Activated T-cell treated with anti-CD3 and anti-CD28 coated beads, Interleukin-2, amount 50 U/mL, for 72 hours (primary cell): ENCODE results near the gene COL6A3. TPM values are rescaled to one million over a fixed set of nuclear protein-coding genes. Genes with fewer than 3 reads are reported as not detected.

ENCODE experiments used
- ATAC-seq, 2 donors: fragments of 150-1000 bp; cut with Tn5 transposase; replicated peaks in 1 of 2; 2 replicates each; pipeline ENCODE4 v1.10.0; 2021; ENCODE audit warnings: moderate library complexity in 2 of 2, mild to moderate bottlenecking in 1 of 2
- DNase-seq, 2 donors: peaks; one replicate each; pipeline ENCODE4 v3.0.0; 2021 to 2022; ENCODE audit warnings: mixed read lengths in 1 of 2
- H3K27ac Mint-ChIP-seq: one replicate; pipeline ENCODE4 v1.8.0; 2022; ENCODE audit warnings: mild to moderate bottlenecking, moderate library complexity, mixed read lengths
- H3K27me3 Mint-ChIP-seq: one replicate; pipeline ENCODE4 v1.8.0; 2022; ENCODE audit warnings: low read depth, mixed read lengths
- H3K36me3 Mint-ChIP-seq, 2 donors: one replicate each; pipeline ENCODE4 v1.8.0; 2022; ENCODE audit warnings: mixed read lengths in 2 of 2, mild to moderate bottlenecking in 1 of 2; ENCODE audit not compliant: insufficient read depth in 2 of 2
- H3K4me1 Mint-ChIP-seq: one replicate; pipeline ENCODE4 v1.8.0; 2022; ENCODE audit warnings: low read depth, mixed read lengths
- H3K4me3 Mint-ChIP-seq, 2 donors: one replicate each; pipeline ENCODE4 v1.8.0; 2022; ENCODE audit warnings: mild to moderate bottlenecking in 2 of 2, mixed read lengths in 2 of 2, moderate library complexity in 2 of 2
- H3K9me3 Mint-ChIP-seq, 2 donors: one replicate each; pipeline ENCODE4 v1.8.0; 2022; ENCODE audit warnings: mixed read lengths in 2 of 2
- total RNA-seq, 2 donors: library from RNA; stranded (reverse); gene quantifications; one replicate each; pipeline ENCODE4 v1.2.3, GENCODE V29; 2022

COL6A3 gene
- total RNA-seq, 2 donors from 2014 or later: 12.0 to 17.3 TPM

DNA sequence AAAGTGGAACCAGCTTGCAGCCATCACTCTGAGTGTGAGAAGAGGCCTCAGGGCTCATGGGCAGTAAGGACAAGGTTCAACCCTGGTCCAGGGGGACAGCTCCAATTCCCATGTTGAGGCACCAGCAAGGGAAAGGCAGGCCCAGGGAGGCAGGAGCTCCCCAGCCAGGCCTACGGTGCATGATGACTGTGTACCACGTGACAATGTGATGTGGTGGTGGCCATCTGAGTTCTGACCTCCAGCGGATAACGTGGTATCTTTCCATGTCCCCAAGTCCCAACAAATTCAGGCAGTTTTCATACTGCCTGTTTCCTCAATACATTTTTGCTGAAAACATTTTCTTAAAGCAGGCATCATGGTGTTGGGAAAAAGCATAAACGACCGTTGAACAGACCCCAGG, 36.1 kb upstream of the COL6A3 start:
- H3K27me3 Mint-ChIP-seq: no peaks in the 10 kb centered on the region
- H3K36me3 Mint-ChIP-seq: peaks cover 0 to 5% of the 10 kb centered on the region in 2 donors
- ATAC-seq: no peak
- H3K27ac Mint-ChIP-seq: no peak overlapping the region
- H3K4me3 Mint-ChIP-seq: no peak overlapping the region
- peaks cover 0 to 4% of the 10 kb centered on the region in 2 donors for H3K9me3 Mint-ChIP-seq
- no peak for DNase-seq
- peaks cover 19% of the 10 kb centered on the region for H3K4me1 Mint-ChIP-seq

- Mint-ChIP-seq H3K27ac (no peak overlapping the region), H3K27me3 (no peaks in the 10 kb centered on the region), H3K36me3 (peaks cover 0 to 3% of the 10 kb centered on the region in 2 donors), H3K4me1 (peaks cover 27% of the 10 kb centered on the region), H3K9me3 (peaks cover 0 to 2% of the 10 kb centered on the region in 2 donors), H3K4me3 (no peak overlapping the region)
- ATAC-seq (no peak), DNase-seq (no peak)
Observed at GRCh38 chr2:237449193-237449881, 35.4 kb upstream of the COL6A3 start.

DNA sequence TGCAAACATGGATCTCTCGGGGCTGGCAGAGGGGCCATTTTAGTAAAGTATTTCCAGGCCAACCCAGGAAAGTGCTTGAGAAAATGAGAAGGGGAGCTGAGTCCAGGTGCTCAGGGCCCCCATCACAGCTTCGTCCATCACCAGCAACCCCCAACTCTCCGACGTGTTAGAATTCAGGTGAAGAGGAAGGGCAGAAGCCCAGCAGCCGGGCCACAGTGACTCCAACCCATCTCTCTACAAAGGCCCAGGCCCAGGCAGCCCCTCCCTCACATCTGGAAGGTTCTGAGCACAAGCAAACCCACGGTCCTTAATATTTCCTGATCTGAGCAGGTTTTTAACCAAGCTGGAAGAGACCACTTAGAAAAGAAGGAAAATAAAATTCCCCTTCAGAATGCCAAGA, 34.7 kb upstream of the COL6A3 start:
- Mint-ChIP-seq H3K4me1 (peaks cover 32% of the 10 kb centered on the region), H3K4me3 (no peak overlapping the region), H3K27me3 (no peaks in the 10 kb centered on the region), H3K36me3 (no peaks in the 10 kb centered on the region), H3K9me3 (no peaks in the 10 kb centered on the region), H3K27ac (no peak overlapping the region)
- DNase-seq (no peak), ATAC-seq (no peak)

GRCh38 chr2:237448171-237448570, 34.2 kb upstream of the COL6A3 start:
- H3K27ac Mint-ChIP-seq: no peak overlapping the region
- no peaks in the 10 kb centered on the region for H3K9me3 Mint-ChIP-seq
- H3K4me1 Mint-ChIP-seq: peaks cover 29% of the 10 kb centered on the region

GRCh38 chr2:237447496-237447895, 33.5 kb upstream of the COL6A3 start:
- Mint-ChIP-seq H3K4me1 (peaks cover 36% of the 10 kb centered on the region), H3K36me3 (no peaks in the 10 kb centered on the region), H3K4me3 (no peak overlapping the region), H3K27me3 (no peaks in the 10 kb centered on the region), H3K9me3 (no peaks in the 10 kb centered on the region), H3K27ac (no peak overlapping the region)
- ATAC-seq (no peak), DNase-seq (no peak)

More at GRCh38 chr2:237448171-237448570, 34.2 kb upstream of the COL6A3 start:
- H3K27me3 Mint-ChIP-seq: no peaks in the 10 kb centered on the region
- ATAC-seq (no peak), DNase-seq (no peak)
- H3K36me3 Mint-ChIP-seq: no peaks in the 10 kb centered on the region
- no peak overlapping the region for H3K4me3 Mint-ChIP-seq

DNA sequence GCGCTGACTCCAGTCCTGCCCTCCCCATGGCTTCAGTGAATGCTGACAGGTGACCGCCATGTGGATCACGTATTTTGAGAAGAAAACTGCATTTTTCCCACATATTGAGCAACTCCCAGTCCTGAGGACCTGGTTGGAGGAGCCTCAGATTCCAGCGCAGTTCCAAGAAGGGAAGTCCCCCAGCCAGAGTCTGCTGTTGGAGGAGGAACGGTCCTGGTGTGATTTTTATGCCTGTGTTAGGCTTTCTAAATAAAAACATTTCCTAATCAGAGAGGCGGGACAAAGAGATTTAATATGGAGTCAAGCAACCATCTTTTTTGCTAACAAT, 32.3 kb upstream of the COL6A3 start:
- Mint-ChIP-seq H3K9me3 (peaks cover 0 to 2% of the 10 kb centered on the region in 2 donors), H3K36me3 (no peaks in the 10 kb centered on the region), H3K4me3 (no peak overlapping the region), H3K27me3 (no peaks in the 10 kb centered on the region), H3K4me1 (peaks cover 48% of the 10 kb centered on the region), H3K27ac (no peak overlapping the region)
- DNase-seq (no peak), ATAC-seq (no peak)

- no peak for ATAC-seq
- Mint-ChIP-seq H3K4me1 (peaks cover 53% of the 10 kb centered on the region), H3K36me3 (no peaks in the 10 kb centered on the region)
Observed at GRCh38 chr2:237445611-237446337, 31.8 kb upstream of the COL6A3 start.

DNA sequence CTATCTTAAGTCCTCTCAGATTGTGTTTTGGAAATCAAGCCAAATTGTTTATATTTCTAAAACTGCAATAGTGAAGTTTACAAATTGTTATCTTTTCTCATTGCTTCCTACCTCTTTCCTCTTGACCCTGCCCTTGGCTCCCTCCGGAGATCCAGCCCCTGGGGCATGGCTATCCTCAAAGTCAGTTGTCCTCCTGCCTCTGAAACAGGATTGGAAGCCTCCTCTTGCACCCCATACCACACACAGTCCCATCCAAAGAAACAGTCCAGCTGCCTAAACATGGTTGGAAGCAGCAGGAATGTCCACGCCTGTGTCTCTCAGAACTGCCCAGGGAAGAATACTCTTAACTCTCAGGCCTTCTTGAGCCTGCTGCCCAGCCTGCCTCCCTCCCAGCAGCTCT, 30.1 kb upstream of the COL6A3 start:
- Mint-ChIP-seq H3K4me1 (peaks cover 62% of the 10 kb centered on the region), H3K4me3 (no peak overlapping the region), H3K36me3 (peaks cover 5 to 12% of the 10 kb centered on the region in 2 donors), H3K27me3 (no peaks in the 10 kb centered on the region), H3K27ac (no peak overlapping the region), H3K9me3 (peaks cover 2 to 4% of the 10 kb centered on the region in 2 donors)
- no peak for DNase-seq
- ATAC-seq: no peak

More at GRCh38 chr2:237445611-237446337, 31.8 kb upstream of the COL6A3 start:
- Mint-ChIP-seq H3K4me3 (no peak overlapping the region), H3K9me3 (peaks cover 0 to 2% of the 10 kb centered on the region in 2 donors), H3K27ac (no peak overlapping the region), H3K27me3 (no peaks in the 10 kb centered on the region)
- DNase-seq: no peak

GRCh38 chr2:237441605-237442274, 27.8 kb upstream of the COL6A3 start:
- Mint-ChIP-seq H3K4me1 (peaks cover 85% of the 10 kb centered on the region), H3K27ac (peak overlapping the region; percentile 99), H3K4me3 (peak overlapping the region; percentile 63 to 93), H3K36me3 (peaks cover 8 to 15% of the 10 kb centered on the region in 2 donors), H3K9me3 (peaks cover 4% of the 10 kb centered on the region in 2 donors), H3K27me3 (no peaks in the 10 kb centered on the region)
- peak; percentile 77 to 78 for ATAC-seq
- peak; percentile 57 to 60 for DNase-seq

- Mint-ChIP-seq H3K27me3 (no peaks in the 10 kb centered on the region), H3K4me3 (peak overlapping the region; percentile 63 to 93), H3K27ac (peak overlapping the region; percentile 99), H3K4me1 (peaks cover 93% of the 10 kb centered on the region), H3K9me3 (peaks cover 4% of the 10 kb centered on the region in 2 donors), H3K36me3 (peaks cover 8 to 16% of the 10 kb centered on the region in 2 donors)
- peak; percentile 75 to 82 for DNase-seq
- peak; percentile 82 to 83 for ATAC-seq
Observed at GRCh38 chr2:237440819-237441281, 26.9 kb upstream of the COL6A3 start.

DNA sequence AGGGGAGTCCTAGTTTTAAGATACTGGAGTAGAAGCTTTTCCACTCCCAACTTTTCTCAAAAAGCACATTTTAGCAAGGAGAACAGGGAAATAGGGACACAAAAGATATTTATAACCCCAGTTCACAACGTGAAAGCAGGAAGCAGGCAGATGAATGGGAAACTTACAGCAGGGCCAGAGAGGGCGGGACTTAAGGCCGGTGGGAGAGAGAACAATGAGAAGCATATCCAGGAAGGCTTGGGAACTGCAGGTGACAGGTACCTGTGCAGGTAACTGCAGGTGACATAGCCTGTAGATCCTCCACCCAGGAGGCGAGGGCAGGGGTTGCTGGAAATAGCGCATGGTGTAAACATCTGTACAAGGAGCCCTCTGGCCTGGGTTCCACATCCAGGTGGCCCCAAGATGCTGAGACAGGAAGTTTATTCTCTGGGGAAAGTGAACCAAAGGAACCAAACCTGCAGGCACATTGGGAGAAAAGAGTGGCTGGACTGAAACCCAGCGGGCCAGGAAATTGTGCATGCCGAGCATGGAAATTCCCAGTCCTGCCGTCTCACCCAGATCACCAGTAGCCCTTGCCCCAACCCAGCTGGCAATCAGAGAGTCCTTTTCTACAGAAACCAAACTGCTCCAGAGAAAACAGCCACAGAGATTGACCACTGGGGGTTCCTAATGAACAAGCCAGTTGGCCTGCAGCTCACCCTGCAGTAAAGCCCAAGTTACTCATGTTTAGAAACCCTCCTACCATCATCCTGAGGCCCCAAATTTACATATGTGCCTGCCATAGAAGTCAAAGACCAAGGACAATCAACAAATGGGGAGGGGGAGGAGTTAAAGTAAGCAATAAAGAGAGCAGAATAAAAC, 24.3 kb upstream of the COL6A3 start:
- Mint-ChIP-seq H3K4me1 (peaks cover 98% of the 10 kb centered on the region), H3K9me3 (peaks cover 4% of the 10 kb centered on the region in 2 donors), H3K36me3 (peaks cover 9 to 16% of the 10 kb centered on the region in 2 donors), H3K4me3 (peak overlapping the region; percentile 43 to 67), H3K27ac (peak overlapping the region; percentile 6), H3K27me3 (no peaks in the 10 kb centered on the region)
- DNase-seq: peak in 1 of 2 donors; percentile 28
- no peak for ATAC-seq

DNA sequence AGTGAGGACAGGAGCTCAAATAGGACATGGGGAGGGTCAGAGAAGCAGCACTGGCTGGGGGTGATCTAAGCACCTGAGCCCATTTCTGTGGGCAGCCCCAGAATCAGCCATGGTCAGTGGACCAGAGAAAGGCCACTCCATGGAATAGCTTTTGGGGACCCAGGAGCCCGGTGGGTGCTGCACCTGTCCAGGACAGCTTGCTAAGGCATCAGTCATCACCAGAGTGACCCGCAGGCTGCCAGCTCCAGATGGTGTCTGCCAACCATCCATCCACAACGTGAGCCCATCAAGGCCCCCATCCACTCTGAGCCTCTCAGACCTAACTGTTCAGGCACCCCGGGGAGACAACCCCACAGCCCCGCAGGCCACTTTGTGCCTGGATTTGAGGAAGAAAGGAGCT, 23.6 kb upstream of the COL6A3 start:
- H3K27me3 Mint-ChIP-seq: no peaks in the 10 kb centered on the region
- peaks cover 9 to 16% of the 10 kb centered on the region in 2 donors for H3K36me3 Mint-ChIP-seq
- DNase-seq: no peak
- H3K27ac Mint-ChIP-seq: peak overlapping the region; percentile 6
- no peak for ATAC-seq
- peak overlapping the region; percentile 16 to 67 for H3K4me3 Mint-ChIP-seq
- H3K9me3 Mint-ChIP-seq: peaks cover 4% of the 10 kb centered on the region in 2 donors
- peaks cover 99% of the 10 kb centered on the region for H3K4me1 Mint-ChIP-seq
